ENCODE results near the gene MARK3.

The MARK3 gene

DNA sequence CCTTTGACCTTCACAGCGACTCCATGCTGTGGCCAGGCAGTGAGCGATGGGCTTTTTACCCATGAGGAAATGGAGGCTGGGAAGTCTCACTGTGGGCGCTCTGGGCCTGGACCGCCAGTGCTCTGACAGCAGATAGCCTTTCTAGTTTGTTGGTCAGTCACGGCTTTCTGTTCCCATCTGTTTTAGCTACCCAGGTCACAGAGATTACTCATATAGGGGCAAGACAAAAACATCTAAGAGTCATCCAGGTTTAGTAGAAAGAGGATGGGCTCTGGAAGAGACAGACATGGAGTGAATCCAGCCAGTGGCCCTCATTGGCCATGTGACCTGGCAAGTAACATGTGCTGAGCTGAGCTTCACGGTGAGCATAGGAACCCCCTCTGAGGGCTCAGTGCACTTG lies 68.6 kb downstream of the MARK3 start:
- DNase-seq (ENCODE audit: low spot score), result no peak
- TF ChIP-seq, protein P1, sequence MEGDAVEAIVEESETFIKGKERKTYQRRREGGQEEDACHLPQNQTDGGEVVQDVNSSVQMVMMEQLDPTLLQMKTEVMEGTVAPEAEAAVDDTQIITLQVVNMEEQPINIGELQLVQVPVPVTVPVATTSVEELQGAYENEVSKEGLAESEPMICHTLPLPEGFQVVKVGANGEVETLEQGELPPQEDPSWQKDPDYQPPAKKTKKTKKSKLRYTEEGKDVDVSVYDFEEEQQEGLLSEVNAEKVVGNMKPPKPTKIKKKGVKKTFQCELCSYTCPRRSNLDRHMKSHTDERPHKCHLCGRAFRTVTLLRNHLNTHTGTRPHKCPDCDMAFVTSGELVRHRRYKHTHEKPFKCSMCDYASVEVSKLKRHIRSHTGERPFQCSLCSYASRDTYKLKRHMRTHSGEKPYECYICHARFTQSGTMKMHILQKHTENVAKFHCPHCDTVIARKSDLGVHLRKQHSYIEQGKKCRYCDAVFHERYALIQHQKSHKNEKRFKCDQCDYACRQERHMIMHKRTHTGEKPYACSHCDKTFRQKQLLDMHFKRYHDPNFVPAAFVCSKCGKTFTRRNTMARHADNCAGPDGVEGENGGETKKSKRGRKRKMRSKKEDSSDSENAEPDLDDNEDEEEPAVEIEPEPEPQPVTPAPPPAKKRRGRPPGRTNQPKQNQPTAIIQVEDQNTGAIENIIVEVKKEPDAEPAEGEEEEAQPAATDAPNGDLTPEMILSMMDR (IDR thresholded peaks at IDR 0.05; ENCODE audit: extremely low read depth, missing control alignments), result no peak

DNA sequence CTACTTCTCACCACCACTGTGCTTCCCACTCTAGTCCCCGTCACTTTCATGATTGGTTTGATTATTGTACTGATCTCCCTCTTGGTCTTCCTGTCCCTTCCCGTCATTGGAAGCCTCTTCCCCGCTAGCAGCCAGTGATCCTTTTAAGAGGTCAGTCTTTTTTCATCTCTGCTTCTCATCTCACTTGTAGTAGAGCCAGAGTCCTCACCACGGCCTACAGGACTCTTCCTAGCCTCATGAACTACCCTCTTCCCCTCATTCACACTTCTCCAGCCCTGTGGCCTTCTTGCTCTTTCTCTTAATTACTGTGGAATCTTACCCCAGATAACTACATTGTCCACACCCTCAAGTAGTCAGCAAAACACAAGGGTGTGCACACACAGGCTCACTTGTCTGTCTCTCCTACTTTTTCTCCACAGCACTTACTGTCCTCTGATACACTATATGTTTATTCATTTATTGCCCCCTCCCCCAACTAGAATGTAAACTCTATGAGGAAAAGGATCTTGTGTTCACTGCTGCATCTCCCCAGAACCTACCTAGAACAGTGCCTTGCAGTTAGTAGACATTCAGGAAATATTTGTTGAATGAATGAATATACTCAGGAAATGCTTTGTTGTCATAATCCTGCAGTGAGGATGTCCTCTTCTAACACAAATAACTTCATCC lies 71.1 kb downstream of the MARK3 start:
- DNase-seq (ENCODE audit: low spot score), result no peak
- TF ChIP-seq, protein P1 (IDR thresholded peaks at IDR 0.05; ENCODE audit: extremely low read depth, missing control alignments), result no peak

DNA sequence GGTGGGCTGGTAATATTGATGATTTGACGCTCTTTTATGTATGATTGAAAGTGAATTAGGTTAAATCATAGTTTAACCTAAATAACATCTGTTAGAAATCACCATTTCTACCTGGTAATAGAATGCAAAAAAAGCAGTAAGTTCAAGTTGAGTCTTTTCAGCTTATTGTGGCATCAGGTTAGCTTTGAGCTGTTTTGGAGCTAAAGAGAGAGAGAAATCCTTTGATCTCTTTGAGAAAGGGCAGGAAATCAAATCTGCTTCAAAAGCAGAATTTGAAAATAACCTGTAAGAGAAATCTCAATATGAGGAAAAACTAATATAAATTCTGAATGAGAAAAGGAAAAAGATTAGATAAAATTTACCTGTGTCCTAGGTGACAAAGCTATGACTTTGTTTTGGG lies 75.2 kb downstream of the MARK3 start:
- TF ChIP-seq, protein P1 (IDR thresholded peaks at IDR 0.05; ENCODE audit: extremely low read depth, missing control alignments), result no peak
- DNase-seq (ENCODE audit: low spot score), result no peak

DNA sequence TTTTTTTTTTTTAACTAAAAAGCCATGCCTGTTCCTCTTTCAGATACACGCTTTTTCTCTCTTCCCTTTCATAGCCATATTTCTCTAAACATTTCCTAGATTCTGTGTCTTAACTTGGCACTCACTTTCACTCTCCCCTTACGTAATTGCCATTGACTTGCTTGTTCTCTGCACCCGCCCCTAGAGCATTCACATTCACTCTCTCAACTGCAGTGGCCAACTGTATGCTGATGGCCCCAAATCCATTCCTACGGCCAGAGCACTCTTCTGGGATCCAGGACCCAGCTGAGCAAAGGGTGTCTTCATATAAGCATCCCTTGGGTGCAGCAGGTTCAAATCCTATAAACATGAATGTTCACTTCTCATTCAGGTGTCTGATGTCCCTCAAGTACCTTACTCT lies 77.9 kb downstream of the MARK3 start:
- TF ChIP-seq, protein P1 (IDR thresholded peaks at IDR 0.05; ENCODE audit: extremely low read depth, missing control alignments), result no peak
- DNase-seq (ENCODE audit: low spot score), result no peak

DNA sequence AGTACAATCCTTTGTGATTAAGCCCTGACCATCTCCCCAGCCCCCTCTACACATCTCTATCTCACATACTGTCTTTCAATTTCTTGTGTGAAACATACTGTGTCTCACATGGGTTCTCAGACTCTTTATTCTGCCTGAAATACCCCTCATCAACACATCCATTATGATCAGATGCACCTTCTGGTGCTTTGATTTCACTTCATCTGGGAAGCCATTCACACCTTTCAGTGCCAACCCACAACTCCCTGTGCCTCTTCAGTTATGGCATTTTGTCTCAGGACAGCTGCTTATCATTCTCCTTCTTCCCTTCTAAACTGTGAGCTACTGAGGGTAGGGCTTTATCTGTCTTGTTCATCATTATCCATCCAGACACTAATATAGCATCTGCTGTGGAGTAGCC lies 78.6 kb downstream of the MARK3 start:
- TF ChIP-seq, protein P1 (IDR thresholded peaks at IDR 0.05; ENCODE audit: extremely low read depth, missing control alignments), result no peak
- DNase-seq (ENCODE audit: low spot score), result no peak

DNA sequence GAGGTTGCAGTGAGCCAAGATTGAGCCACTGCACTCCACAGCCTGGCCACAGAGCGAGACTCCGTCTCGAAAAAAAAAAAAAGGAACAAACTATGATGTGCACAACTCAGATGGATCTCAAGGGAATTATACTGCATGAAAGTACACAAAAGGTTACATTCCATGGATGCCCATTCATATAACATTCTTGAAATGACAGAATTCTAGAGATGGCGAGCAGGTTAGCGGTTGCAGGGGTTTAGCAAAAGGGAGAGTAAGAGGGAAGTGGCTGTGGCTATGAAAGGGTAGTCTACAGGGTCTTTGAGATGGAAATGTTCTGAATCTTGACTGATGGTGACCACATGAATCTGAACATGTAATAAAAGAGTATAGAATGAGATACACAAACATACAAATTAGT lies 87.7 kb downstream of the MARK3 start:
- TF ChIP-seq, protein P1 (IDR thresholded peaks at IDR 0.05; ENCODE audit: extremely low read depth, missing control alignments), result no peak

DNA sequence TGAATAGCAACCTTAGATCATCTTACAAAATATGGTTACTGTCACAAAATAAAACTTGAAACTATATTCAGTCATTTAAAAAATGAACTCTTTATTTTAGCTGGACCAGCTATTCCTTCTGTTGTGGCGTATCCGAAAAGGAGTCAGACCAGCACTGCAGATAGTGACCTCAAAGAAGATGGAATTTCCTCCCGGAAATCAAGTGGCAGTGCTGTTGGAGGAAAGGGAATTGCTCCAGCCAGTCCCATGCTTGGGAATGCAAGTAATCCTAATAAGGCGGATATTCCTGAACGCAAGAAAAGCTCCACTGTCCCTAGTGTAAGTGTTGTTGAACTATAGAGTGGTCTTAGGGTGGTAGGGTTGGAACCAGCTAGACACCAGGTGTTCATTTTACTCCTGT lies 89.7 kb downstream of the MARK3 start:
- TF ChIP-seq, protein P1 (IDR thresholded peaks at IDR 0.05; ENCODE audit: extremely low read depth, missing control alignments), result no peak
- DNase-seq (ENCODE audit: low spot score), result no peak

More for the DNA sequence above, 87.7 kb downstream of the MARK3 start:
- DNase-seq (ENCODE audit: low spot score), result no peak

Measured in GM20000 (cell line).